Activated T-cell treated with anti-CD3 and anti-CD28 coated beads, Interleukin-2, amount 50 U/mL, for 4 hours (primary cell): ENCODE measurements around the gene PRPF19. TPM values are rescaled to one million over a fixed set of nuclear protein-coding genes. Genes with fewer than 3 reads are reported as not detected.

Experiments
- ATAC-seq, 2 donors: fragments of 200-7000 bp; cut with Tn5 transposase; one replicate each; pipeline ENCODE4 v1.10.0; 2021
- DNase-seq: peaks from one replicate; pipeline ENCODE4 v3.0.0-alpha.2; 2020
- H3K27me3 Mint-ChIP-seq: one replicate; pipeline ENCODE4 v1.8.0; 2021; ENCODE audit warnings: low read depth, mixed read lengths
- H3K36me3 Mint-ChIP-seq: one replicate; pipeline ENCODE4 v1.8.0; 2022; ENCODE audit warnings: mixed read lengths; ENCODE audit not compliant: insufficient read depth
- H3K4me1 Mint-ChIP-seq: one replicate; pipeline ENCODE4 v1.8.0; 2021; ENCODE audit warnings: low read depth, mixed read lengths
- H3K4me3 Mint-ChIP-seq: one replicate; pipeline ENCODE4 v1.8.0; 2021; ENCODE audit warnings: mild to moderate bottlenecking, moderate library complexity, mixed read lengths
- H3K9me3 Mint-ChIP-seq: one replicate; pipeline ENCODE4 v1.8.0; 2021; ENCODE audit warnings: mixed read lengths
- total RNA-seq, 3 donors: library from RNA; stranded (reverse); gene quantifications; one replicate each; pipeline ENCODE4 v1.2.1, GENCODE V29; 2021

PRPF19 gene
- total RNA-seq, 3 donors from 2014 or later: 297 to 335 (median 311) TPM

GRCh38 chr11:60923326-60923725 lies 16.9 kb upstream of the PRPF19 start:
- Mint-ChIP-seq H3K9me3 (no peaks in the 10 kb centered on the region), H3K36me3 (peaks cover 37% of the 10 kb centered on the region), H3K27me3 (peaks cover 18% of the 10 kb centered on the region), H3K4me3 (peak overlapping the region; percentile 39), H3K4me1 (peaks cover 19% of the 10 kb centered on the region)
- DNase-seq (no peak), ATAC-seq (no peak)

- H3K9me3 Mint-ChIP-seq: no peaks in the 10 kb centered on the region
- H3K27me3 Mint-ChIP-seq: peaks cover 18% of the 10 kb centered on the region
- DNase-seq (no peak), ATAC-seq (no peak)
- peaks cover 19% of the 10 kb centered on the region for H3K4me1 Mint-ChIP-seq
- no peak overlapping the region for H3K4me3 Mint-ChIP-seq
- peaks cover 37% of the 10 kb centered on the region for H3K36me3 Mint-ChIP-seq
Observed at GRCh38 chr11:60922906-60923305, 16.5 kb upstream of the PRPF19 start.

GRCh38 chr11:60921777-60922335 lies 15.5 kb upstream of the PRPF19 start:
- Mint-ChIP-seq H3K27me3 (peaks cover 18% of the 10 kb centered on the region), H3K4me3 (no peak overlapping the region), H3K4me1 (peaks cover 25% of the 10 kb centered on the region), H3K9me3 (no peaks in the 10 kb centered on the region), H3K36me3 (peaks cover 42% of the 10 kb centered on the region)
- DNase-seq (no peak), ATAC-seq (no peak)

- no peak overlapping the region for H3K4me3 Mint-ChIP-seq
- ATAC-seq (no peak), DNase-seq (no peak)
- peaks cover 42% of the 10 kb centered on the region for H3K36me3 Mint-ChIP-seq
- no peaks in the 10 kb centered on the region for H3K9me3 Mint-ChIP-seq
- peaks cover 18% of the 10 kb centered on the region for H3K27me3 Mint-ChIP-seq
- peaks cover 30% of the 10 kb centered on the region for H3K4me1 Mint-ChIP-seq
Observed at GRCh38 chr11:60921259-60921658, 14.9 kb upstream of the PRPF19 start.

GRCh38 chr11:60919956-60920355 lies 13.6 kb upstream of the PRPF19 start:
- peaks cover 42% of the 10 kb centered on the region for H3K36me3 Mint-ChIP-seq
- DNase-seq: no peak
- ATAC-seq: no peak
- no peaks in the 10 kb centered on the region for H3K9me3 Mint-ChIP-seq
- peaks cover 35% of the 10 kb centered on the region for H3K4me1 Mint-ChIP-seq
- H3K27me3 Mint-ChIP-seq: peaks cover 13% of the 10 kb centered on the region
- no peak overlapping the region for H3K4me3 Mint-ChIP-seq

GRCh38 chr11:60919320-60919719 lies 12.9 kb upstream of the PRPF19 start:
- Mint-ChIP-seq H3K27me3 (peaks cover 13% of the 10 kb centered on the region), H3K4me3 (no peak overlapping the region), H3K36me3 (peaks cover 42% of the 10 kb centered on the region), H3K4me1 (peaks cover 35% of the 10 kb centered on the region), H3K9me3 (no peaks in the 10 kb centered on the region)
- ATAC-seq (no peak), DNase-seq (no peak)

- Mint-ChIP-seq H3K4me1 (peaks cover 33% of the 10 kb centered on the region), H3K36me3 (peaks cover 42% of the 10 kb centered on the region), H3K27me3 (peaks cover 11% of the 10 kb centered on the region), H3K9me3 (no peaks in the 10 kb centered on the region), H3K4me3 (no peak overlapping the region)
- DNase-seq: no peak
- no peak for ATAC-seq
Observed at GRCh38 chr11:60918939-60919265, 12.5 kb upstream of the PRPF19 start.

GRCh38 chr11:60918251-60918938 lies 12.0 kb upstream of the PRPF19 start:
- H3K36me3 Mint-ChIP-seq: peaks cover 42% of the 10 kb centered on the region
- peaks cover 10% of the 10 kb centered on the region for H3K27me3 Mint-ChIP-seq
- ATAC-seq (no peak), DNase-seq (no peak)
- no peaks in the 10 kb centered on the region for H3K9me3 Mint-ChIP-seq
- H3K4me1 Mint-ChIP-seq: peaks cover 38% of the 10 kb centered on the region
- no peak overlapping the region for H3K4me3 Mint-ChIP-seq

GRCh38 chr11:60917267-60917666 lies 10.9 kb upstream of the PRPF19 start:
- H3K9me3 Mint-ChIP-seq: no peaks in the 10 kb centered on the region
- peaks cover 32% of the 10 kb centered on the region for H3K36me3 Mint-ChIP-seq
- H3K4me1 Mint-ChIP-seq: peaks cover 47% of the 10 kb centered on the region
- peak overlapping the region; percentile 40 for H3K4me3 Mint-ChIP-seq
- no peak for DNase-seq
- H3K27me3 Mint-ChIP-seq: peaks cover 4% of the 10 kb centered on the region
- no peak for ATAC-seq

GRCh38 chr11:60916669-60917206 lies 10.4 kb upstream of the PRPF19 start:
- Mint-ChIP-seq H3K36me3 (peaks cover 28% of the 10 kb centered on the region), H3K27me3 (peaks cover 2% of the 10 kb centered on the region), H3K4me1 (peaks cover 53% of the 10 kb centered on the region), H3K9me3 (no peaks in the 10 kb centered on the region), H3K4me3 (peak overlapping the region; percentile 40)
- no peak for DNase-seq
- ATAC-seq: no peak

- H3K36me3 Mint-ChIP-seq: peaks cover 16% of the 10 kb centered on the region
- H3K4me1 Mint-ChIP-seq: peaks cover 64% of the 10 kb centered on the region
Observed at GRCh38 chr11:60915248-60915914, 9.0 kb upstream of the PRPF19 start.

GRCh38 chr11:60914633-60915247 lies 8.4 kb upstream of the PRPF19 start:
- DNase-seq (no peak), ATAC-seq (peak; percentile 21 to 33)
- Mint-ChIP-seq H3K4me3 (peak overlapping the region; percentile 96), H3K4me1 (peaks cover 64% of the 10 kb centered on the region), H3K27me3 (no peaks in the 10 kb centered on the region), H3K9me3 (no peaks in the 10 kb centered on the region), H3K36me3 (peaks cover 10% of the 10 kb centered on the region)

More at GRCh38 chr11:60915248-60915914, 9.0 kb upstream of the PRPF19 start:
- H3K27me3 Mint-ChIP-seq: peaks cover under 1% of the 10 kb centered on the region
- DNase-seq (peak; percentile 67), ATAC-seq (peak; percentile 46 to 52)
- H3K9me3 Mint-ChIP-seq: no peaks in the 10 kb centered on the region
- peak overlapping the region; percentile 96 for H3K4me3 Mint-ChIP-seq

GRCh38 chr11:60913793-60914632 lies 7.6 kb upstream of the PRPF19 start, which contains the start of gene TMEM109:
TSS of gene TMEM109 (plus strand) at chr11:60914158. CDS start at chr11:60919694, 5,536 bp downstream.
- DNase-seq (peak; percentile 78), ATAC-seq (peak; percentile 77 to 80)
- peaks cover 5% of the 10 kb centered on the region for H3K36me3 Mint-ChIP-seq
- no peaks in the 10 kb centered on the region for H3K27me3 Mint-ChIP-seq
- peaks cover 56% of the 10 kb centered on the region for H3K4me1 Mint-ChIP-seq
- H3K4me3 Mint-ChIP-seq: peak within 1 kb of the TSS; percentile 96
- H3K9me3 Mint-ChIP-seq: no peaks in the 10 kb centered on the region
